ENCODE data around the gene PSMF1.
"Not testable (repeated sequence)": the region's sequence is repeated elsewhere in the genome, so short reads cannot be mapped to it uniquely, and the experiment has no call there.

Gene PSMF1

GRCh38 chr20:1130847-1131246, 12.4 kb downstream of the PSMF1 start:
- H3K4me3 ChIP-seq (ENCODE audit: low read length) = no peak overlapping the region
- no peak for TF ChIP-seq CTCF (conservative IDR thresholded peaks at IDR 0.05; ENCODE audit: low read length)
- DNase-seq (ENCODE audit: low read depth) = no peak

GRCh38 chr20:1131354-1131753, 13.0 kb downstream of the PSMF1 start:
- no peak for TF ChIP-seq CTCF (conservative IDR thresholded peaks at IDR 0.05; ENCODE audit: low read length)
- DNase-seq (ENCODE audit: low read depth) = no peak
- H3K4me3 ChIP-seq (ENCODE audit: low read length) = no peak overlapping the region

- DNase-seq (ENCODE audit: low read depth) = no peak
- TF ChIP-seq CTCF (conservative IDR thresholded peaks at IDR 0.05; ENCODE audit: low read length) = no peak
- H3K4me3 ChIP-seq (ENCODE audit: low read length) = no peak overlapping the region
Measured at GRCh38 chr20:1134355-1134754, 16.0 kb downstream of the PSMF1 start.

DNA sequence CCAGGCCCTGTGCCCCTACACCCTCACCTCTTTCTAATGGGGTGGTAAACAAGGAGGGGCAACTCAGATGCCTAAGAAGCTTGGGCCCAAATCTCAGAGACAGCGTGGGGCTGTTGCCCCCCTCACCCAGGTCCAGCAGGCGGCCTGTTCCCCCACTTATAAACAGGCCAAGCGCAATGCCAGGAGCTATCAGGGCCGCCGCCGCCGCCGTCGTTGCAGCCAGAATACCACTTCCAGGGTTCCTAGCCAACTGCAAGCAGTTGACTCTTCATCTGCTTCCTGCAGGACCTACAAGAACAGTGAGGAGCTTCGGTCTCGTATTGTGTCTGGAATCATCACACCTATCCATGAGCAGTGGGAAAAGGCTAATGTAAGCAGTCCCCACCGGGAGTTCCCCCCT, 16.4 kb downstream of the PSMF1 start:
- no peak overlapping the region for H3K4me3 ChIP-seq (ENCODE audit: low read length)
- no peak for DNase-seq (ENCODE audit: low read depth)
- TF ChIP-seq CTCF (conservative IDR thresholded peaks at IDR 0.05; ENCODE audit: low read length) = no peak

GRCh38 chr20:1137236-1137635, 18.8 kb downstream of the PSMF1 start:
- no peak for DNase-seq (ENCODE audit: low read depth)
- no peak for TF ChIP-seq CTCF (conservative IDR thresholded peaks at IDR 0.05; ENCODE audit: low read length)
- H3K4me3 ChIP-seq (ENCODE audit: low read length) = no peak overlapping the region

DNA sequence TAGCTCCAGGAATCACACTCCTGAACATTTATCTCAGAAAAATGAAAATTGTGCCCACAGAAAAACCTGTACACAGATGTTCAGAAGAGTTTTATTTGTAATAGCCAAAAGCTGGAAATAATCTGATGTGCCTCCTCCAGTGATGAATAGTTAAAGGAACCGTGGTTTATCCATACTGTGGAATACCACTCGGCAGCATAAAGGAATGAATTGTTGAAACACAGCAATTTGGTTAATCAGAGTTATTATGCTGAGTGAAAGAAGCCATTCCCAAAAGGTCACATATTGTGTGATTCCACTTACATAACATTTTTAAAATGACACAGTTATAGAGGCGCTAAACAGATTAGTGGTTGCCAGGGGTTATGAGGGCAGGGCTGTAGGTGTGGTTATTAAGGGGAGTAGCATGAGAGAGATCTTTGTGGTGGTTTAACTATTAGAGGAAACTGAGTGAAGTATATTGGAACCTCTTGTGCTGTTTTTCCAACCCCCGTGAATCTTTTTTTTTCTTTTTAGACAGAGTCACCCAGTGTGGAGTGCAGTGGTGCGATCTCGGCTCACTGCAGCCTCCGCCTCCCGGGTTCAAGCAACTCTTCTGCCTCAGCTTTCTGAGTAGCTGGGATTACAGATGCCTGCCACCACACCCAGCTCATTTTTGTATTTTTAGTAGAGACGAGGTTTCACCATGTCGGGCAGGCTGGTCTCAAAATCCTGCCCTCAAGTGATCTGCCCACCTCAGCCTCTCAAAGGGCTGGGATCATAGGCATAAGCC, 26.2 kb downstream of the PSMF1 start:
- H3K4me3 ChIP-seq (ENCODE audit: low read length) = no peak overlapping the region
- DNase-seq (ENCODE audit: low read depth) = no peak
- no peak for TF ChIP-seq CTCF (conservative IDR thresholded peaks at IDR 0.05; ENCODE audit: low read length)

GRCh38 chr20:1146957-1147356, 28.6 kb downstream of the PSMF1 start:
- no peak for DNase-seq (ENCODE audit: low read depth)
- TF ChIP-seq CTCF (conservative IDR thresholded peaks at IDR 0.05; ENCODE audit: low read length) = no peak
- no peak overlapping the region for H3K4me3 ChIP-seq (ENCODE audit: low read length)

GRCh38 chr20:1149812-1150211, 31.4 kb downstream of the PSMF1 start:
- H3K4me3 ChIP-seq (ENCODE audit: low read length); DNase-seq (ENCODE audit: low read depth): not testable (repeated sequence)
